ENCODE results near the gene ARHGAP4.

Gene ARHGAP4

DNA sequence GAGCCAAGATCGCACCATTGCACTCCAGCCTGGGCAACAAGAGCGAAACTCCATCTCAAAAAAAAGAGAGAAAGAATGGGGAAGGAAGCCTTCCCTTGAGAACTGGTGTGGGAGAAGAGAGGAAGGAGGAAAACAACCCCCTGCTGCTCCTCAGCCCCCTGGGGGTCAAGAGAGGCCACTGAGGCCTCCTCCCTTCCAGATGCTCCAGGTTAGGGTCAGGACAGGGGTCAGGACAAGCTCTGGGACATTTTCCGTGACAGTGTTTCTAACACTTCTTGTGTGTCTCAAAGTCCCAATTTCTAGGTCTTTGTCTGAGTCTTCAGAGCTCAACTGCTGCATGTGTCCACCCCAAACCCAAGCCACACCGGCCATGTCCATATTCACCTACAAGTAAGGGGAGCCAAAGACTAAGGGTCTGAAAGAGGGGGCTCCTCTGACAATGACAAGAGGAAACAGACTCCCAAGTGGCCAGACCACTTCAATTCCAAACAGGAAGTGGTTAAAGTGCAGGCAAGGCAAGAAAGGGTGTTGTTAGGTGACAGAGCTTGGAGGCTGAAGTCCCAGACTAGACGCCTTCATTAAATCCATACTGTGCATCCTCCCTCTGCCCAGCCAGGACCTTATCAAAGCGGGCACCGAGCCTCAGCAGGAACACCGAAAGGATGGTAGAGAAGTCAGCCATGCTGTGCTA lies 48.3 kb downstream of the ARHGAP4 start:
- no peak for DNase-seq

DNA sequence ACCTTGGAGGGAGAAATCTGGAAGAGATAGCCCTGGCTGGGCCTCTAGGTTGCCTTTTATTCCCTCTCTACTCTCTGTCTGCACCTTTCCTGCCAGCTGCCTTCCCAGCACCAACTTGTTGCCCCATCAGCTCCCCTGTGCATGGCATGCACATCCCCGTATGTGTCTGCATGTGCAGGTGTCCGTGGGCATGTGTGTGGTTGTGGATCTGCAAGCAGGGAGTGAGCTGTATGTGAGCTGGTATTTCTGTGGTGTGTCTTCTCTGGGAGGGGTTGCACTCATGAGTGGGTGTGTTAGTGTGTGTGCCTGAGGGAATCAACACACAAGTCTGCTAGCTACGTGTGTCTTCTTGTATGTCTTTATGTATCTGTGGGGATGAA lies 50.0 kb downstream of the ARHGAP4 start:
- no peak for DNase-seq

GRCh38 chrX:153875391-153876111 lies 50.5 kb downstream of the ARHGAP4 start:
- peak; percentile 12 for DNase-seq

DNA sequence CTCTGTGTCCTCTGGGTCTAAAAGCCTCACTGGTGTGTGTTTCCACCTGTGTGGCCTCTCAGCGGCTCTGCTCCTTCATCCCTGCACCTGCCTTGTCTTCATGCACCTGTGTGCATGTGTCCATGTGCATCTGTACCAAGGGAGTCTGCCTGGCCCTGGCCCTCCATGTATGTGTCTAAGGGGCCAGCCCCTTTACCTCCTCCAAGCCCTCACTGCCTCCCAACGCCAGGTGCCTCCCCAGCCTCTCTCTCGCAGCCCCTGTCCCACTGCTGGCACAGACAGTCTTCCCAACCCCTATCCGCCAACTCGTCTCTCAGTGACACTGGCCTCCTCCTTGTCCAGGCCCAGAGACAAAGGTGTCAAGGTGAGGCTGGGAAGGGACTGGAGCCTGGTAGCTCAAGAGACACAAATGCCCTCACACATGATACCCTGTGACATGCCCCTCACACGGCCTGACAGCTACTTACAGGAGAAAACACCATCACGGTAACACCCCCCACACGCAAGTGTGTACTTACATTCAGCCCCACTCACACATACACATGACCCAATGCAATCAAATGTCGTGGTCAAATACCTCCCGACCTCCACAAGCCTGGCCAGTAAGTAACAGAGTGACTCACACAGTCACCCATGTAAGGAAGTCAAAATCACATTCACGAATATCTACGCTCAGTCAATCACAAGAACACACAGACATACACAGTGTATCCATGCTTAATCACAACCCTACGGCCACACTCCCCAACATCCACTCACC lies 51.5 kb downstream of the ARHGAP4 start:
- DNase-seq, result no peak

GRCh38 chrX:153874085-153874365 lies 52.0 kb downstream of the ARHGAP4 start:
- DNase-seq, result no peak

DNA sequence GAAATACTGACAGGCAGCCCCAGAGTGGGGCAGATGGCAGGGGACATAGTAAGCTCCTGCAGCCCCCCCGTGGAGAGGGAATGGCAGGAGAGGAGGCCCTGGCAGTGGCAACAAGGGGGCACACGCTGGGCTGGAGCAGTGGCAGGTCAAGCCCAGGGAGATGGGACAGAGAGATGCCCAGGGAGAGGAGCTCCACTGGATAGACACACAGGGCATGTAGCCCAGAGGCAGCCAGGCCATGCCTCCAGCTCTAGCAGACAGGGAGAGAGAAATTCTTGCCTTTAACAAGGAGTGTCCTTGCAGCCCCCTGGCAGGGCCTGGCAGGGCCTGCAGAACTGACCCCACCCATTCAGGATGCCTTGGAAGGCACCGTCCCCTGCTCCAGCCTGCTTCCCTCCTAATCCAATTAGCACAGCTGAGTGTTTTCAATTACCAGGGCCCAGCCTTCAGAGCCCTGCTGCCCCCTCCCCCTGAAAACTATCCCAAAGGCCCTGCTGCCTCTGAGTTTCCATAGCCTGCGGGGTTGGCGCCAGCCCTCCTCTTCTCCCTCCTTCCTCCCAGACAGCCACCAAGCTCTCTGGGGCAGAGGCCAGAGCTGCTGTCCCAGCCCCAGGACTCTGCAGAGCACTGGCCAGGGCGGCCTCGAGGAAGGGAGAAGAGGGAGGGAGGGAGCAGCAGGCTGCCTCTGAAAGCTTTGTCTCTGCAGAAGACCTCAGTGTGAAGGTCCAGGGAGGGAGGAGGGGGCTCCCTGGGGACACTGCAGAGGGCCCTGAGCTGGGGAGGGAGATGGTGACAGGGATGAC lies 52.6 kb downstream of the ARHGAP4 start:
- no peak for DNase-seq

DNA sequence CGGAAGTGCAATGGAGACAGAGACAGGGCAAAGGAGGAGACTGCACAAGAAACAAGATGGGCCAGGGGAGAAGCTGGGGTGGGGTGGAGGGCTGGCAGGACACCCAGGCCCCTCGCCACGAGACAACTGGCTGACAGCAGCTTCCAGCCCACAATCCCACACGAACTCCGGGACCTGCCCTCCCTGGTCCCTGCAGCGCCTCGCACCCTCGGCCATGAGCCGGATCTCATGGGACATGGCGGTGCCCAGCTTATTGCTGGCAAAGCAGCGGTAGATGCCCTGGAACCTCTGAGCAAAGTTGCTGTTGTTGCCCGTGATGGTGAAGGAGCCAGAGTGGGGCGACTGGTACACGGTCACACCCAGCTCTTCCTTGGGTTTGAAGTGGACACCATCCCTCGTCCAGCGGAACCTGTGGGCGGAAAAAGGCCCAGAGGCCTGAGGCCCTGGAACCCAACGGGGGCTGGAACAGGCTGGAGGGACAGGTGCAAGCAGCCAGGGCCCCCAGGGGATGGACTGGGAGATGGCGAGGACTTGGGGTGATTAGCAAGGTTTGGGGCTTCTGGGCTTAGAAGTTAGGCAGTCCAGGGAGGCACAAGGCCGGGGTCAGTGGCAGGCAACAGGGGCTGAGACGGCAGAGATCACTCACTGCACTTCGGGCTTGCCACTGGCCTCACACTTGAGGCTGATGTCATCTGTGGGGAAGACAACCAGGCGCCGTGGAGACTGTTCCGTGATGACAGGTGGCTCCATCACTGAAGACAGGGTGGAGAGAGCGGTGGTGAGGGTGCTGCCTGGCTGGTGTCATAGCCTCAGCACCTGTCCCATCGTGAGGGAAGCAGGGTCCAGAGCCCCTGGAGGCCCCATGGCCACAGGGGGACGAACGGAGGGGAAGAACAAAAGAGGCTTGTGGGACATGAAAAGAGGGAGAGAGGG lies 53.9 kb downstream of the ARHGAP4 start:
- DNase-seq, result no peak

DNA sequence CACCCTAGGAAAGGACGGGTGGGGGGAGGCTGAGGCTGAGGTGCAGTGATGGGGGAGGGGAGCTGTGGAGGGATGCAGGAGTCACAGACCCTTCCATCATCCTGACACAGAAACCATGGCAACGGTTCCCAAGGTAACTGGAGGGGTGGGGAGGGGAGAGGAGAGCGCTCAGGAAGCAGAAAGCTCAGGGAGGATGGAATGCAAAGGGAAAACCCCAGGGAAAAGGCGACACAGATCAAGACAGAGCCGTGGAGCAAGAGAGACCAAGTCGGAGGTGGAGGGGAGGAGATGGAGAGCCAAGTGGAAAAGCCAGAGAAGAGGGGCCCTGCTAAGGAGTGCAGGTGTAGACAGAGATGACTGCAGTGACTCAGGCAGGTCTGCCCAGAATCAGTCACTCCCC lies 54.6 kb downstream of the ARHGAP4 start:
- no peak for DNase-seq

DNA sequence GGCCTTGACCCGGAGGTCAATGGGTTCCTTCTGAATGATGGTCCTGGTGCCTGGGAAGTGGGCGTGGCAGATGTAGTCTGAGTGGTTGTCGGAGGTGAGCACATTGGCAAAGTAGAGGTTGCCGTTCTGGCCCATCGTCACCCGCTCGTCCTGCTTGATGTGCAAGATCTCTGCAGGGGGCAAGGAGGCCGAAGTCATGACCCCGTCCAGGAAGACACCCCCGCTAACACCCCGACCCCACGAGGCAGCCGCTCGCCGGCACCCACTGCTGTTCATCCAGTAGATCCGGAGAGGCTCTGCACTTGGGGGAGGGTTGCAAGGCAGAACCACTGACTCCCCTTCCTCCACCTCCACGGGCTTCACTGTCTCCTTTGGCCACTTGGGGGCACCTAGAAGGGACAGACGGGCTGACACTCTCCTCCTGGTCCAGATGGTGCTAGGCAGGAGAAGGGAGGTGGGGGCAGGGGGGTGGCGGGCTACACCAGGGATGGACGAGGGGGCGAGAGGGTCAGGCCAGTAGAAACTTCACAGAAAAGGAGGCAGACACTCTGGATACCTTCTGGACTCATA lies 55.2 kb downstream of the ARHGAP4 start:
- DNase-seq, result no peak

DNA sequence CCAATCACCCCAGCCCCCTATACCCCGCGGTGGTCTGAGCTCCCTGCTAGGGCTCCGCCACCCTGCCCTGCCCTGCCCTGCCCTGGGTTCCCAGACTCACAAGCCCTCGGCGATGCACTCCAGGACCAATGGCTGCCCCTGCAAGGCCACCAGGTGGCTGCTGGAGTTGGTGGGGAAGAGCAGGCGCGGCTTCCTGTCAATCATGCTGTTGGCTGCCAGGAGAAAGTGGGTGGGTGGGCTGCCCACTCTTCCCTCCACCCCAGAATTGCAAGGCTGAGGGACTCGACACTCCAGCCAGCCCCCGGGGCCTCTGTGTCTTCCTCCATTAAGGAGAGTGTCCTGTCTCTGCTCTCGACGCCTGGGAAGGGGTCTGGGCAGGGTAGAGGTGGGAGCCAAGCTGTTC lies 55.8 kb downstream of the ARHGAP4 start:
- DNase-seq, result no peak

GRCh38 chrX:153869473-153870287 lies 56.4 kb downstream of the ARHGAP4 start:
- no peak for DNase-seq

- DNase-seq, result no peak
Measured at GRCh38 chrX:153868576-153869472, 57.2 kb downstream of the ARHGAP4 start.

DNA sequence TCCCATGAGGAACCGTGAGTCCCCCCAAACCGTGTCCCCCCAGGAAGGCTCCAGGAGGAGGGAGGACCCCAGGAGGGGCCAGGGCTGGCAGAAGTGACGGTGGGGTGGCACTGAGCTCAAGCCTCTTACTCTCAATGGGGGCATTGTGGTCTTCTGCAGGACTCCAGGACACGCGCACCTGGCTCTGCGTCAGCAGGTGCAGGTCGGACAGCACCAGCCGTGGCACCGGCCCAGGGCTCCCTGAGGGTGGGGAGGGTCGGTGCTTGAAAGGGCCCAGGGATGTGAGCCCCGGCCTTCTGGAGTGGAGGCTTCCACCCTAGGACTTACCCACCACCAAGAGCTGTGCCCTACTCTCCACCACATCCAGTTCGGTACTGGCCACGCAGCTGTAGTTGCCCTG lies 58.4 kb downstream of the ARHGAP4 start:
- no peak for DNase-seq

DNA sequence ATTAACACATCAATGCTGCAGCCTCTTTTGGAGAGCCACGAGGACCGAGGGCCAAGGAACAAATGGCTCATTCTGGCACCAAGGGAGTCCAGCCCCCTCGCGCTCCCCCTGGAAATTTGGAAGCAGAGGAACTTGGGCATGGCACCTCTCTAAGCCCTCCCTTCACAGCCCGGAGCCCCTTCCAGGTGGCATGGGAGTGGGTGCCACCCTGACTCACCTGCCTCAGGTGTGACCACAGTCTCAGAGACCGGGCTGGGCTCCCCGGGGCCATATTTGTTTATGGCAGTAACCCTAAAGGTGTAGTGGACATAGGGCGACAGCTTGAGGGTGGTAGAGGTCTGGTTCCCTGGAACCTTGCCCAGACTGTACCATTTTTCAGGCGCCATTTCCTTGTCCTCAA lies 58.9 kb downstream of the ARHGAP4 start:
- no peak for DNase-seq

DNA sequence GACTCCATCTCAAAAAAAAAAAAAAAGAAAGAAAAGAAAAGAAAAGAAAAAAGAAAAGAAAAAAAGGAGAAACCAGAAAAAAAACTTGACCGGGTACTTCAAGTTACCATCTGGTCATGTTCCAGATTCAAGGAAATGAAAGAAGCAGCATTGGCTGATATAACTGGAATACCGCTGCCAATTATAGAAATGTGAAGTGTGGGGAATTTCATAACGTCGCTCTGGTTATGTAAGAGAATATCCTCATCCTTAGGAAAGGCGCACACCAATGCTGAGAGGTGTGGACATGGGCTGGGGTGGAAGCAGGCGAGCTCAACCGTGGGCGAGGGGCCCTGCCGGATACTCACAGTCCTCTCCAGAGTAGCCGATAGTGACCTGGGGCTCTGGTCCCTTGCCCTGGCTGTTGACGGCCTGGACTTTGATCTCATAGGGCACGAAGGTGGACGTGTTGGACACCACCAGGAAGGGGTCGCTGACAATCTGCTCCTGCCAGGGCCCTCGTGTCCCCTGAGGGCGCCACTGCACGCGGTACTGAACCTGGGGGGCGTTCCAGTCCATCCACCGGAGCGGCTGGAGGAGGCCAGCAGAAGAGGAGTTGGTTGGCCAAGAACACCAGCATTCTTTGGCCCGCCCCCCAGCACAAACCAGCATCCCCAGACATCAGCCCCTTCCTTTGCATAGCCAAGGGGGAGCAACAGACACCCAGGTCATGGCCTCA lies 59.6 kb downstream of the ARHGAP4 start:
- DNase-seq, result no peak

DNA sequence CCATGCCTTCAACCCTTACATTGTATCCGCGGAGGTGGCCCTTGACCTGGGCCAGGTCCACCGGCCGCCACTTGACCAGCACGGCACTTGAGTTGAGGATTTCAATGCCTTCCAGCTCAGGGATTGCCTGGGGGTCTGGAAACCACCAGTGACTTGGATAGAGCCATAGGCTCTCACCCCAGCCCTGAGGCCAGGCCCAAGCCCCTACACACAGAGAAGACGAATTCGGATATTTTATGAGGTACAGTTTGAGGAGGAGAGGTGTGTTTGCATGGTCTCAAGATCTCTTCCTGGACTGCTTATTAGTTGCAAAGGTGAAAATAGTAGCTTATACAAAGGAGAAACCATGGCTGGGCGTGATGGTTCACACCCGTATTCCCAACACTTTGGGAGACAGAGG lies 60.4 kb downstream of the ARHGAP4 start:
- DNase-seq, result no peak

- no peak for DNase-seq
Measured at GRCh38 chrX:153865321-153865580, 60.8 kb downstream of the ARHGAP4 start.

- no peak for DNase-seq
Measured at GRCh38 chrX:153864561-153865320, 61.3 kb downstream of the ARHGAP4 start.

DNA sequence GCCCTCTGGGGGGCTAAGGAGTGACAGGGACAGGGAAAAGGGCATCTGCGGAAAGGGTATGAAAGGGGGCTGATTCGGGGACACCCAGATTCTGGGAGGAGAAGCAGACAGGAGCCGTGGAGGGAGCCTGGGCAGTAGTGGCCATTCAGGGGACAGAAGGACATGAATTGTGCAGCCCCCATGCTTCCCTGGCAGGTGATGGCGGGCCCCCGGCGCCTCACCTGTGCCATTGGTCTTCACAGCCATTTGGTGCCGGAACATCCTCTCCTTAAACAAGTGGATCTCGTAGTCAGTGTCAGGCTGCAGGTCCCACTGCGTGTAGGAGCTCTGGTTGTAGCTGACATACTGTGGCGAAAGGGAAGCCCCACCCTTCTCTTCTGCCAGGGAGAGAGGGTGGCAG lies 62.0 kb downstream of the ARHGAP4 start:
- DNase-seq, result no peak
